ENCODE data around the gene KIRREL3.

GRCh38 chr11:126838779-126839178, 161.8 kb downstream of the KIRREL3 start:
- TF ChIP-seq POLR2A (IDR thresholded peaks at IDR 0.05) = no peak
- no peak for TF ChIP-seq CTCF (IDR thresholded peaks at IDR 0.05 in 8 of 11, conservative IDR thresholded peaks at IDR 0.05 in 3 of 11)
